Measurements from ENCODE around the gene LAMTOR3.

The LAMTOR3 gene

GRCh38 chr4:99852199-99852749 lies 42.0 kb downstream of the LAMTOR3 start:
- TF ChIP-seq, protein P1, sequence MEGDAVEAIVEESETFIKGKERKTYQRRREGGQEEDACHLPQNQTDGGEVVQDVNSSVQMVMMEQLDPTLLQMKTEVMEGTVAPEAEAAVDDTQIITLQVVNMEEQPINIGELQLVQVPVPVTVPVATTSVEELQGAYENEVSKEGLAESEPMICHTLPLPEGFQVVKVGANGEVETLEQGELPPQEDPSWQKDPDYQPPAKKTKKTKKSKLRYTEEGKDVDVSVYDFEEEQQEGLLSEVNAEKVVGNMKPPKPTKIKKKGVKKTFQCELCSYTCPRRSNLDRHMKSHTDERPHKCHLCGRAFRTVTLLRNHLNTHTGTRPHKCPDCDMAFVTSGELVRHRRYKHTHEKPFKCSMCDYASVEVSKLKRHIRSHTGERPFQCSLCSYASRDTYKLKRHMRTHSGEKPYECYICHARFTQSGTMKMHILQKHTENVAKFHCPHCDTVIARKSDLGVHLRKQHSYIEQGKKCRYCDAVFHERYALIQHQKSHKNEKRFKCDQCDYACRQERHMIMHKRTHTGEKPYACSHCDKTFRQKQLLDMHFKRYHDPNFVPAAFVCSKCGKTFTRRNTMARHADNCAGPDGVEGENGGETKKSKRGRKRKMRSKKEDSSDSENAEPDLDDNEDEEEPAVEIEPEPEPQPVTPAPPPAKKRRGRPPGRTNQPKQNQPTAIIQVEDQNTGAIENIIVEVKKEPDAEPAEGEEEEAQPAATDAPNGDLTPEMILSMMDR (IDR thresholded peaks at IDR 0.05), result no peak

DNA sequence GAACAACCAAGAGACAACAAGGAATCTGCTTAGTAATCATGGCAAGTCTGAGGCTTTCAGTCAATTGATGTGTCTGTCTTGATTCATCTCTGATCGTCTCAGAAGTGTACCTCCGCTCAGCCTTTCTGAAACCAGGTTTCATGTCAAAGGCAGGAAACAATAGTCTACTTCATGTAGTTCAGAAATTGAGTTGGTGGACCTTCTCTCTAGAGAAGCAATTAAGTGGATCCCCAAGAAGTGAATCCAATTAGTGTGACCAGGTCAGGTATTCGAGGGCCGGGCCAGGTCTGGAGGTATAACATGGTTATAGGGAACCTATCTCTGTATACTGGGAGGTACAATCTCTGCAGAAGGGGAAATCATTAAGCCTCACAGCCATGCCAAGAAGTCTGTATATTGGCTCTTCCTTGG lies 45.6 kb downstream of the LAMTOR3 start:
- TF ChIP-seq, protein P1 (IDR thresholded peaks at IDR 0.05), result no peak

GRCh38 chr4:99847362-99847976 lies 46.8 kb downstream of the LAMTOR3 start:
- TF ChIP-seq, protein P1 (IDR thresholded peaks at IDR 0.05), result no peak

DNA sequence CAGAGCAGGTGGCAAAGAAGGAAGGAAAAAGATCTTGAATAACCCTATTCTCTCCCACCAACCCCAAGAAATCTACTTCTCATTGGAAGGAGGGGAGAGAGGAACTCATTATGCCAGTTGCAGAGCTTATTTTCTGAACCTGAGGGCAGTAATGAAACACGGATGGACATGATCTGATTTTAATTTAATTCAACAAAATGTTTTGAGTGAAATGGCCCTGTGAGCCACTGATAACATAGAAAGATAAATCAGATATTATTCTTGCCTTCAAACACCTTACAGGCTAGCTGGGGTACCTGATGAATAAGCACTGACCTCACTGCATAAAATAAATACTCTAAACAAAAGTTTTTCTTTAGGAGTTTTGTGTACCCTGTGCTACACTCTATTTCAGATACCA lies 47.3 kb downstream of the LAMTOR3 start:
- TF ChIP-seq, protein P1 (IDR thresholded peaks at IDR 0.05), result no peak

DNA sequence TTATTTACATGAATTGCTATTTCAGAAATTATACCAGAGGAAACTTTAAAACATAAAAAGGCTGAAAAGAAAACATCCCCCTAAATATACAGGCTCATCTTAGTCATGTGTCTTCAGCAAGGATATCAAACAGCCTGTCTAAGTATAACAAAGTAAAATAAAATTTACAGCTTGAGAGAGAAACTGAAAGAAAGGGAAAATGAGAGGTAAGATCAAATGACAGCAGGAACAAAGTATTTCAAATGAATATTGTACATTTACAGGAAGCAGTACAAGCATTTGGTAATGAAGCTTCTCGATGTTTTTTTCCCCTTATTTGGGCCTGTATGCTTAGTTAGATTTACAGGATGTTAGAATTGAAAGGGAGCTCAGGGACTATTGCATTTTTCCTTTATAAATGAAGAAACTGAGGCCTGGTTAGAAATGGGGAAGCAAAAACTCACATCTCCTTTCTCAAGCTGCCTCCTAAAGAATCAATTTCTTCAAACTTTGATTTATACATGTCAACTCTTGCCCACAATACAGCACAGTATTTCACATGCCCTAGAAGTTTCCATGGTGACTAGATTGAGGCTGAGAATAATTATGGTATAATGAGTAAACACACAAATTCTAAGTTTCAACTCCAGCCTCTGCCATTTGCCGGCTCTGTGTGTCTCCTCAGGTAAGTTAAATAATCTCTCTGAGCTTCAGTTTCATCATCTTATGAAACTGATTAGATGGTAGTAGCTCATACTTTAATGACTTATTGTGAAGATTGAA lies 48.3 kb downstream of the LAMTOR3 start:
- TF ChIP-seq, protein P1 (IDR thresholded peaks at IDR 0.05), result no peak

DNA sequence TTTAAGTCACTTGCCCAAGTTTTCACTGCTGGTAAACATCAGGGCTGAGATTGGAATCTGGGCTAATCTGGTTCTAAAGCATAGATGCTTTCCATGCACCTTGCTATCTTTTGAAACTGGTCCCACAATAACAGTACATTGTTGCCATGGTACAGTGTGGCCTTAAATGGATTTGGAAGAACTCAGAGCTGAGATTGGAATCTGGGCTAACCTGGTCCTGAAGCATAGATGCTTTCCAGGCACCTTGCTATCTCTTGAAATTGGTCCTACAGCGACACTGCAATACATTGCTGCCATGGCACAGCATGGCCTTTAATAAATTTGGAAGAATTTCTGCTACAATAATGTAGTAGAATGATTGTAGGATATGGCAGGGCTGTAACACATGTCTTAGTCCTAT lies 49.0 kb downstream of the LAMTOR3 start:
- TF ChIP-seq, protein P1 (IDR thresholded peaks at IDR 0.05), result no peak

DNA sequence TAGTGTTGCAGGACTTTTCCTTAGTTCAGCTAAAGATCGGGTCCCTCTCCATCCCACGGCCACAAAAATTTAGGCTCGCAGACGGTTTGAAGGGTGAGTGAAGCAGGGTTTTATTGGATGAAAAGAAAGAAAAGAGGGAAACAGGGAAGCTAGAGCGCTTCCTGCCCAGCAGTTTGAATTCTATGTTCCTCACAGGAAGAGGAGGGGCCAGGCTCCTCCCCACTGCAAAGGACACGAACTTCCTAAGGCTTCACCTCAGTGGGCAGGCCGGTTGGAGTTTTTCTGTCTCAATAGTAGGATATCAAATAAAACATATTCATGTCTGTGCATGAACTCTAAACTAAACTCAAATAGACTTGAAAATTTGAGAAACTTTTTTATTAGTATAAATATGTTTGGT lies 50.2 kb downstream of the LAMTOR3 start:
- TF ChIP-seq, protein P1 (IDR thresholded peaks at IDR 0.05), result no peak

Data from LNCAP (cell line).